DMS 273 (cell line): ENCODE results near the gene LPIN1.
"Not testable (repeated sequence)": the region's sequence is repeated elsewhere in the genome, so short reads cannot be mapped to it uniquely, and the experiment has no call there.

Experiments
- DNase-seq: peaks from one replicate; lab custom pipeline; 2025; ENCODE audit not compliant: unreplicated experiment; lab: John Stamatoyannopoulos, UW

The LPIN1 gene

DNA sequence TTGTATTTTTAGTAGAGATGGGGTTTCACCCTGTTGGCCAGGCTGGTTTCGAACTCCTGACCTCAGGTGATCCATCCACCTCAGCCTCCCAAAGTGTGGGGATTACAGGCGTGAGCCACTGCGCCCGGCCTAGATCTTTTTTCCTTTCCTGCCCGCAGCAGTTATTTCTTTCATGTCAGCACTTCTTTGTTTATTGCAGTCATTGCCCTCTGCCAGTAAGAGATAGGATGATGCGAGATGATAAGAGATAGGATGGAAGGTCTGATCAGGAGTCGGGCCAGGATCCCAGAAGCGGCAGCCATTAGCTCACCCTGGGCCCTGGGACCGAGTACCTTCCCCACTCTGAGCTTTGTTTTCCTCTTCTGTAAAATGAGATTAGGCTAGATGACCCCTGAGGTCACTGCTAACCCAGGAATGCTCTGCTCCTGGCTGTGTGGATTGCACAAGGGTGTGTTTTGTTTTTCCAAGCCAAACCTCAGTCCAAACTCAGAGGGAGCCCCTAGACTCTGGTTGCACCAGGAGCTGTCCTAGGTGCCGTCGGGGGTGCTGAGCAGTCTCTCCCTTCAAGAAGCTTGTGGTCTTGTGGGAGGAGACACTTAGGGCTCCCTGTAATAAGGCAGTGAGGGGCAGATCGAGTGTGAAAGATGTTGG, 63.3 kb downstream of the LPIN1 start:
- DNase-seq = no peak

DNA sequence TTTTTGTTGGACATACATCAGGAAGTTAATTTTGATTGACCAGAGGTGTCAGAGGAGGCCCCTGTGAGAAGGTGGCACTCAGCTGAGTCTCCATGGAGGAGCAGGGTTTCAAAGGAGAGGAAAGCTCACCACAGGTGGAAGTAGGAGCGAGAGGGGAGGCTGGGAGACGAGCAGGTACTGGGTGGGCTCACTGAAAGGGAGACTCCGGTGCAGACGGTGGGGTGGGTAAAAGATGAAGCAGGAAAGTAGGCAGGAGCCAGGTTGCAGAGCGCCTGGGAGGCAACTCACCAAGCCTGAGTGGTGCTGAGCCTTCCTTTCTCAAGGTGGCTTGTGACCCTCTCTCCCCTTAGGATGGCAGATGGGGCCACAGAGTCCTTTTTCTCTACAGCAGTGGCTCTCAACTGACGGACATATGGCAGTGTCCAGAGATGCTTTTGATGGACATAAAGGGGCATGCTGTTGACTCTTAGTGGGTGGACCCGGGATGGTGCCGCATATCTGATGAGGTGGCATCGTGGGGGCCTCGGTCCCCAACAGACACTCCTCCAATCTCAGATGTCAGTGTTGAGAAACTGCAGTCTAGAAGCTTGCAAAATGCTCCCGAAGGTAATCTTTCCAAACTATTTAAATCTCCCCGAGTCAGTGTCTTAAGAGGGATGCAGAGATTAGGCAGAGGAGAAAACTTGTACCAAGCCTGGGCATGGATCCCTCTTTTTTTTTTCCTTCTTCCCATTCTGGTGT, 64.0 kb downstream of the LPIN1 start:
- no peak for DNase-seq

DNA sequence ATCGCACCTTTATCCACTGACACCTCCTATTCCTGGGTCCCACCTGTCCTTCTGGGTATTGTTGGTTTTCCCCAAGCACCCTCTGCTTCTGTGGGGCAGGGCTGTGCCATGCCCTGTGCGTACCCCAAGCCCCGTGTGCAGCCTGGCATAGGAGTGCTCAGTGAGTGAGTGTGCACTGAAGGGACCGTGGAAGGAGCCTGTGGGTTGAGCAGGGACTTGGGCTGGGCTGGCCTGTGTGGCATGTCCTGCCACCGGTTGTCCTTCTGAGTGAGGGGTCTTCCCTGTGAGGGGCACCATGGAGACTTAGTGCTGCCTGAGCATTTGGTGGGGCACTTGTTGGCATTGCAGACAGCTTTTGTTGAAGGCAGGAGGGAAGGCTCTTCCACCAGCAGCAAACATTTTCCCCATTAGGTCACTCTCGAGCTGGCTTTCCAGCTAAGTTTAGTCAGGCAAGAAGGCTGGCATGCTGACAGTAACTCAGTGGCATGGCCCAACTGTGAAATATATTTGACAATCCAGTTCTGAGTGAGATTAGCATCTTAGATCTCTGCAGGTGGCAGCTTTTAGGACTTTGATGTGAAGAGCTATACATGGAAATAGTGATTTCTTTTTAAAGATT, 64.7 kb downstream of the LPIN1 start:
- no peak for DNase-seq

GRCh38 chr2:11812466-11813248, 66.2 kb downstream of the LPIN1 start:
- DNase-seq = no peak

GRCh38 chr2:11813345-11813744, 66.9 kb downstream of the LPIN1 start:
- DNase-seq = not testable (repeated sequence)

DNA sequence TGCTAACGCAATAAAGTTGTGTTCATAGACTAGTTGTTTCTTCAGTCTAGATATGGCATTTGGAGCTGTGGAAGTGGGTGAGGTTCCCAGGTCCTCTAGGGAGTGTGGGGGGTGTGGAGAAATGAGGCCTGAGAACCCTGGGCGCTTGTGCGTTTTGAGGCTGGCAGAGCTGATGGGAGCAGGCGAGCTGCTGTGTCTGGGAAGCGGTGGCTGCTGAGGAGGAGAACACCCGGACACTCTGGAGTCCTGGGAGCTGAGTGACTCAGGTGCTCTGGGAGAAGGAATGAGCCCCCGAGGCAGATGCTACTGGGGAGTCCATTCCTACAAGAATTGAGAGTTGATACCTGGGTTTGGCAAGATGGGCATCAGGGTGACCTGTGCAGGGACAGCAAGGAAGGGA, 67.5 kb downstream of the LPIN1 start:
- no peak for DNase-seq

- no peak for DNase-seq
Observed at GRCh38 chr2:11814979-11815510, 68.6 kb downstream of the LPIN1 start.

GRCh38 chr2:11816935-11817334, 70.5 kb downstream of the LPIN1 start:
- not testable (repeated sequence) for DNase-seq

DNA sequence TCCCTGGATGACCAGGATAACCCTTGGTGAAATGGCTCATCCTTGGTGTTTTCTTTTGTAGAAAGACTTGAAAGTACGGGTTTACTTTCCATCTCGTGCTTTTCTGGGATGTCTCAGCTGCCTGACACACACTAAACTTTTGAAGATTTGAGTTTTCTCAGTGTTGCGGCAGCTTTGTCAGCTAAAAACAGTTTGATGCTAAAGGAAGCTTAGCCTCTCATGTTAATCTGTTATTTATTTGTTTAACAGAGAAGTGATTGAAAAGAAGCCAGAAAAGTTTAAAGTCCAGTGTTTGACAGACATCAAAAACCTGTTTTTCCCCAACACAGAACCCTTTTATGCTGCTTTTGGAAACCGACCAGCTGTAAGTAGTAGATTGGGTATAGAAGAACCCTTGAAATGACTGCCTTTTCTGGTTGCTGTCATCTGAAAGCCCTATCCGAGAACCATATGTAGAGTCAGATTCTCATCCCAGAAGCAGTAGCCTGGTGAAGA, 72.8 kb downstream of the LPIN1 start:
- no peak for DNase-seq

DNA sequence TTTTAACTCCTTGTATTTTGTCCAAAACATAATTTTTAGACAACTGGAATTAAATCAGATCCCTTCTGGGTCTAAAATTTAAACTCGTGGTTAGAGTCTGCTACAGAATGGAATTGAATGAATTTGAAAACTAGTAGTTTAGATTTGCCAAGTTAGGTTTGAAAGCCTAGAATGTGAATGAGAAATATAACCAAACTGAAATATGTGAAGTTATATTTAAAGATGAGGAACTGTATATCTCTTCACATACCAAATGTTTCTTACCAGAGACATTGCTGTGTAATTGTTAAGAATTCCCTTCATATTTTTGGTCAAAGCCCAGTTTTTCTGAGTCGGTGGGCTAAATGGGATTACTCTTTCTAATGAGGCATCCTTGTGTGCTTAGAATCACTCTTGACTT, 74.2 kb downstream of the LPIN1 start:
- no peak for DNase-seq

DNA sequence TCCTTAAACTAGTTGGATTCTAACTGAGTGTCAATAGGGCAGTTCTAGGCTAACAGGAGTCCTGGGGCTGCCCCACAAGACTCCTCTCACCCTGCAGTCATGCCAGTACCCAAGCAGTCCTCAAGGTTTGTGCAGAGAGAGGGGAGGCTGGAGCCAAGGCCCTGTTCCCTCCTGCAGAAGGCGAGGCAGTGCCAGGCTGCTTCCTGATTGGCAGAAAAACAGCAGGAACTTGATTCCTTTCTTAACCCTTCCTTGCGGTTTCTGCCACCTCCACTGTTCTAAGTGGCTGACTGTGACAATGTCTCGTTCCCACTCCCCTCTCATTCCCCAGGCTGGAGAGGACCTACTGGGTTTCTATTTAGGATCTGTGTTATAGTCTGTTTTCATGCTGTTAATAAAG, 75.3 kb downstream of the LPIN1 start:
- no peak for DNase-seq

GRCh38 chr2:11822359-11822745, 75.9 kb downstream of the LPIN1 start:
- not testable (repeated sequence) for DNase-seq

DNA sequence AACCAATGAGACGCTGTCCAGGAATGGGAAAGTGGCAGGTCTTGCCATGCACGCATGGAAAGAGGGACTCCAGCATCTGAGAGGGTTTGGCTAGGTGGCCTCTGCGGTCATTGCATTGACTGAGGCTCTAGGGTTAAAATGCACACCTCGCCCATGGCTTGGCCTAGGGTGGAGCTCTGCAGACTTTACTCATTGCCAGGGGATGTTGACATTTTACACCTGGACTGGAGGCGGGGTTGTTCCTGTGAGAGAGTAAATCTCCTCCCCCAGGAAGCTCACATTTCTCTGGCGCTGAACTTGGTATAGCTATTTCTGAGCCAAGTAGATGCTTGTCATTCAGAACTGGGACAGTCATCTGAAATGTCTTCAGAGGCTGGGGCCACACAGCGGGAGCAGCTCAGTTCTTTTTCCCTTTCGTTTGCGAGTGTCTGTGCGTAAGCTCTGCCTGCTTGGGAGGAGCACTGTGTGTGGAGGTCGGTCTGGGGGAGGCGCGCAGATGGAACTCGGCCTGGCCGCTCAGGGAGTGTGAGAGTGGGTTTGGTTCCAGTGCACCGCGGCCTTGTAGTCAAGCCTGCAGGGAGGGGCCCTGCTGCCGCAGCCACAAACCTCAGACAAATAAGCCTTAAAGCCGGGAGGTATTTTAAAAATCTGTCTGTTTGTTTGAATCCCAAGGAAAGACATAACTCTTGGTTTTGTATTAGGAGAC, 76.5 kb downstream of the LPIN1 start:
- DNase-seq = no peak

DNA sequence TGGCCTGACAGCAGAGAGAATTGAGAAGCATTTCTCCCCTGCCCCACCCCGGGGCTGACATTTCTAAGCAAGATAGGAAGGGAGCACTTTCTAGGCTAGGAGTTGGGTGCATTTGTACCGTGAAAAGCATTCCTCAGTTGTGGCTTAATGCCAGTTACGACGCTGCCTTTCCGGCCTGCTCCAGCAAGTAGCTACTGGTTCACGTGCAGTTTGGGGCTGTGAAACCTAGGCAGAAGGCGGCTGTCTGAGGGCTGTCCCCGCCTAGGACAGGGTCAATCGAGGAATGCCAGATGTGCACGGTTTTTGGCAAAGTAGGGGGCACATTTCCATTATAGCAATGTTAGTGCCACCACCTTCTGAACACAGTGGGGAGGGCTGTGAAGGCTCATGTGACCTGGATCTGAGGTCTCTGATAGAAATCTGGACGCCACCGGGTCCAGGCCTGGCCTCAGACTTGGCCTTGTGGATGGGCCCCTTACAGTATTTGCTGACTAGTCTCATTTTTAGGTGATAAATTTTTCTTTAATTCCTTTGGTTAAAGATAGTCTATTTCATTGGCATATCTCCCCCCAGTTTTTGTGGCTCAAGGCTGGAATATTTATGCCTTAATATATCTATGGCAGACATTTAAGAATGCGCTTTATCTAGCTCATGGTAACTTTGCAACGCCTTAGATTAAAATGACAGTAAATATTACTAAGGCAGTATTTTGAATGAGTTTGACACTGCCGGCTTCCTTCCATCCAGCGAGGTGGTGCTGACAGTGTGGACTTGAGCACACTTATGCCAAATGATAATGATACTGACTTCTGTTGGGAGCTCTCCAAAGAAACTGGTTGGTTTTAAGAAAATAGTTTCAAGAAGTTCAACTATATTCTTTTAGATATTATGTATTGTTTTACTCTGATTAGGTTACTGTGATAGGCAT, 78.7 kb downstream of the LPIN1 start:
- DNase-seq = no peak

DNA sequence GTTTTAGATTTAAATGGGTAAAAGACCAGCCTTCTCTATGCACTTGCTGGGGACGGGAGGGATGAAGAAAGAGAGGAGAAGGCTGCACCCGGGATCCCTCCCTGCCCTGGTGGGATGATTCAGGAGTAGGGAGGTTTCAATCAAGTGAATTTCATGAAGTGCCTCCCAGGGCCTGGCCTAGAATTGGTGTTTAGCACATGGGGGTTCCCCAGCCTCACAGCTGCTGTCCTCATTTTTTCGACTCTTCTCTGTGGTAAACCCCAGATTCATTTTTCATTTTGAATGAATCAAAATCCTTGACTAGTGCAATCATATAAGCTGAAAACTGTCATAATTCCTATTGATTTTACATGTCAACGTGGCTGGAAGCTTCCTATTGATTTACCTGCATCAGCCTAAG, 81.1 kb downstream of the LPIN1 start:
- DNase-seq = no peak

- DNase-seq = no peak
Observed at GRCh38 chr2:11828933-11829323, 82.5 kb downstream of the LPIN1 start.

GRCh38 chr2:11829324-11829946, 83.0 kb downstream of the LPIN1 start:
- peak; percentile 81 for DNase-seq

GRCh38 chr2:11829947-11830707, 83.7 kb downstream of the LPIN1 start:
- DNase-seq = peak; percentile 90
